Measurements from ENCODE around the gene FXYD7. TPM values are rescaled to one million over a fixed set of nuclear protein-coding genes. Genes with fewer than 3 reads are reported as not detected.

Gene FXYD7
- polyA plus RNA-seq, 1 donor from 2014 or later, result 35.7 TPM

DNA sequence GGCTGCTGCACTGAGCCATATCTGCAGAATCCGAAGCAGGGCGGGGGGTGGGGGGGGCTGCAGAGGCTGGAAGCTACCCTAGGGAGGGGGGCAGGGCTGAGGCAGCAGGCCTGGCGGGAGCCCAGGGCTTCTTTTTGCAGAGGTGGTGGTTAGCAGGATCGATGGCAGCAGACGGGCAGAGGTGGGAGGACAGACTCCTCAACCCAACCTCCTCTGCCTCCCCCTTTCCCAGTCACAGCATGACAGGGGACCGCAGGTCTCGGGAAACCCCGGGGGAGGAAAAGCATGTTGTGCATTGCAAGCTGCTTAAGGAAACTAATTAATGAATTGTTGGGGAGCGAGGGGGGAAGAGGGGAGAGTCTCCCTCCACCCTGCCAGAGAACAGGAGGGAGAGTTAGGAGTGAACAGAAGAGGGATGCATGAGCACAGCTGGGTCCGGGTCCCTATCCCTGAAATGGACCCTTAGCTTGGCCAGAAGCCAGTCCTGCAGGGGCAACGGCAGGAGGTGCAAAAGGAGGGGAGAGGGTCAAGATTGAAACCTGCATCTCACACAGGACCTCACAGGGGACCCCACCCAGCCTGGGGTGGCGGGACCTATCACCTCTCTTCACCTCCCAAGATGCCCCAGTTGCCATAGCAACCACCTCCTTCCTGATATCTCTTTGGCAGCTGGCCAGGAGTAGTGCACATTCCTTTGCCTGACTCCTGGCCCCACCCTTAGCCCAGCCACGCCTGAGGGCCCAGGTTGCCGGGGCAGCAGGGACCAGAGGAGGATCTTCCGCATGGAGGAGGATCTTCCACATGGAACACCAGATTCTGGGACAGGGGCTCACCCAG lies 1.8 kb downstream of the FXYD7 start:
- peak overlapping the region; percentile 93 for H3K4me3 ChIP-seq (ENCODE audit: low read length)

DNA sequence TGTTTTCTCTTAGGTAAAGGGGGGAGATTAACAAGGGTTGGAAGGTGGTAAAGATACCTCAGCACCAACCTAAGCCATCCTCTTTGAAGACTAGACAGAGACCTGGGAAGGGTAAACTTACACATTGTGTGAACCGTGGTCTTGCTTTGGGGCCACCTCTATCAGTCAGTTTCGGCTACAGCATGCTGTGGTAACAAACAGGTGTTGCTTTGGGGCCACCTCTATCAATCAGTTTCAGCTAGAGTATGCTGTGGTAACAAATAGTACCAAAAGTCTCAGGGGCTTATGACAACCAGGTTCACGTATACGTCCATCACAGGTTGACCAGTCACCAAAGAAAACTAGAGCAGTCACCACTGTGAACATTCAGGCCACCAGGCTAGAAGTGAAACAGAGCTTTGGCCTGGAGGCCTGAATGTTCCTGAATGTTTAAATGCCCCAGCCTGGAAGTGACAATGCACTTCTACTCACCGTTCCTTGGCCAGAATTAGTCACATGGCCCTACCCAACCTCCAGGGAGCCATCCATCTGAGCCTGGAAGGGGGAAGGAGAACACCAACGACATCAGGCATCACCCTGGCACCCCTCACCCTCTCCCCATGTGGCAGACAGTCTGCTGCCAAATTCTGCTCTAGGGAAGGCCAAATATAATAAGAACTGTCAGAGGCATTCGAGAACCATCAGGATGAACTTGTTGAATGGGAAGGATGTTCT lies 3.8 kb downstream of the FXYD7 start:
- Histone ChIP-seq H3K4me3 (ENCODE audit: low read length) (no peak overlapping the region), H3K4me2 (ENCODE audit: low read length) (no peak overlapping the region), H4K20me1 (ENCODE audit: insufficient read depth) (no peaks in the 10 kb centered on the region), H2AFZ (ENCODE audit: low read depth, low read length) (no peak overlapping the region), H3K9ac (ENCODE audit: low read length) (no peak overlapping the region), H3K79me2 (replicated peaks; ENCODE audit: insufficient read depth, low read length) (no peaks in the 10 kb centered on the region), H3F3A (ENCODE audit: insufficient read depth, low read length, poor library complexity, severe bottlenecking) (peaks cover 2% of the 10 kb centered on the region), H3K27me3 (ENCODE audit: insufficient read depth, low read depth, low read length) (peaks cover 8% of the 10 kb centered on the region), H3K9me3 (ENCODE audit: low read length) (no peaks in the 10 kb centered on the region), H3K9me2 (ENCODE audit: insufficient read depth, low read length) (no peaks in the 10 kb centered on the region), H3K27ac (ENCODE audit: low read length) (no peak overlapping the region), H3K36me3 (ENCODE audit: insufficient read depth, low read length) (no peaks in the 10 kb centered on the region)
- TF ChIP-seq RAD21 (conservative IDR thresholded peaks at IDR 0.05), result no peak
- no peak for TF ChIP-seq TAF1 (IDR thresholded peaks at IDR 0.05; ENCODE audit: low read depth)
- no peak for TF ChIP-seq SMC3 (conservative IDR thresholded peaks at IDR 0.05; ENCODE audit: poor library complexity)
- no peak for TF ChIP-seq MXI1 (conservative IDR thresholded peaks at IDR 0.05; ENCODE audit: poor library complexity, severe bottlenecking)
- TF ChIP-seq EZH2 (IDR thresholded peaks at IDR 0.05; ENCODE audit: borderline replicate concordance, insufficient read depth, low read length, poor library complexity, severe bottlenecking), result no peak
- no peak for TF ChIP-seq EP300 (conservative IDR thresholded peaks at IDR 0.05; ENCODE audit: poor library complexity, severe bottlenecking)
- TF ChIP-seq POLR2AphosphoS5 (IDR thresholded peaks at IDR 0.05), result no peak
- TF ChIP-seq, protein P1, sequence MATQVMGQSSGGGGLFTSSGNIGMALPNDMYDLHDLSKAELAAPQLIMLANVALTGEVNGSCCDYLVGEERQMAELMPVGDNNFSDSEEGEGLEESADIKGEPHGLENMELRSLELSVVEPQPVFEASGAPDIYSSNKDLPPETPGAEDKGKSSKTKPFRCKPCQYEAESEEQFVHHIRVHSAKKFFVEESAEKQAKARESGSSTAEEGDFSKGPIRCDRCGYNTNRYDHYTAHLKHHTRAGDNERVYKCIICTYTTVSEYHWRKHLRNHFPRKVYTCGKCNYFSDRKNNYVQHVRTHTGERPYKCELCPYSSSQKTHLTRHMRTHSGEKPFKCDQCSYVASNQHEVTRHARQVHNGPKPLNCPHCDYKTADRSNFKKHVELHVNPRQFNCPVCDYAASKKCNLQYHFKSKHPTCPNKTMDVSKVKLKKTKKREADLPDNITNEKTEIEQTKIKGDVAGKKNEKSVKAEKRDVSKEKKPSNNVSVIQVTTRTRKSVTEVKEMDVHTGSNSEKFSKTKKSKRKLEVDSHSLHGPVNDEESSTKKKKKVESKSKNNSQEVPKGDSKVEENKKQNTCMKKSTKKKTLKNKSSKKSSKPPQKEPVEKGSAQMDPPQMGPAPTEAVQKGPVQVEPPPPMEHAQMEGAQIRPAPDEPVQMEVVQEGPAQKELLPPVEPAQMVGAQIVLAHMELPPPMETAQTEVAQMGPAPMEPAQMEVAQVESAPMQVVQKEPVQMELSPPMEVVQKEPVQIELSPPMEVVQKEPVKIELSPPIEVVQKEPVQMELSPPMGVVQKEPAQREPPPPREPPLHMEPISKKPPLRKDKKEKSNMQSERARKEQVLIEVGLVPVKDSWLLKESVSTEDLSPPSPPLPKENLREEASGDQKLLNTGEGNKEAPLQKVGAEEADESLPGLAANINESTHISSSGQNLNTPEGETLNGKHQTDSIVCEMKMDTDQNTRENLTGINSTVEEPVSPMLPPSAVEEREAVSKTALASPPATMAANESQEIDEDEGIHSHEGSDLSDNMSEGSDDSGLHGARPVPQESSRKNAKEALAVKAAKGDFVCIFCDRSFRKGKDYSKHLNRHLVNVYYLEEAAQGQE (IDR thresholded peaks at IDR 0.05; ENCODE audit: borderline replicate concordance), result no peak
- TF ChIP-seq, protein P2, sequence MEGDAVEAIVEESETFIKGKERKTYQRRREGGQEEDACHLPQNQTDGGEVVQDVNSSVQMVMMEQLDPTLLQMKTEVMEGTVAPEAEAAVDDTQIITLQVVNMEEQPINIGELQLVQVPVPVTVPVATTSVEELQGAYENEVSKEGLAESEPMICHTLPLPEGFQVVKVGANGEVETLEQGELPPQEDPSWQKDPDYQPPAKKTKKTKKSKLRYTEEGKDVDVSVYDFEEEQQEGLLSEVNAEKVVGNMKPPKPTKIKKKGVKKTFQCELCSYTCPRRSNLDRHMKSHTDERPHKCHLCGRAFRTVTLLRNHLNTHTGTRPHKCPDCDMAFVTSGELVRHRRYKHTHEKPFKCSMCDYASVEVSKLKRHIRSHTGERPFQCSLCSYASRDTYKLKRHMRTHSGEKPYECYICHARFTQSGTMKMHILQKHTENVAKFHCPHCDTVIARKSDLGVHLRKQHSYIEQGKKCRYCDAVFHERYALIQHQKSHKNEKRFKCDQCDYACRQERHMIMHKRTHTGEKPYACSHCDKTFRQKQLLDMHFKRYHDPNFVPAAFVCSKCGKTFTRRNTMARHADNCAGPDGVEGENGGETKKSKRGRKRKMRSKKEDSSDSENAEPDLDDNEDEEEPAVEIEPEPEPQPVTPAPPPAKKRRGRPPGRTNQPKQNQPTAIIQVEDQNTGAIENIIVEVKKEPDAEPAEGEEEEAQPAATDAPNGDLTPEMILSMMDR (IDR thresholded peaks at IDR 0.05; ENCODE audit: poor library complexity, severe bottlenecking), result no peak

More for the DNA sequence above, 1.8 kb downstream of the FXYD7 start:
- Histone ChIP-seq H3K27ac (ENCODE audit: low read length) (peak overlapping the region; percentile 68), H3K36me3 (ENCODE audit: insufficient read depth, low read length) (no peaks in the 10 kb centered on the region), H3F3A (ENCODE audit: insufficient read depth, low read length, poor library complexity, severe bottlenecking) (peaks cover 6% of the 10 kb centered on the region), H2AFZ (ENCODE audit: low read depth, low read length) (no peak overlapping the region), H3K4me2 (ENCODE audit: low read length) (peak overlapping the region; percentile 82), H3K79me2 (replicated peaks; ENCODE audit: insufficient read depth, low read length) (no peaks in the 10 kb centered on the region), H3K9me2 (ENCODE audit: insufficient read depth, low read length) (no peaks in the 10 kb centered on the region), H4K20me1 (ENCODE audit: insufficient read depth) (no peaks in the 10 kb centered on the region), H3K9me3 (ENCODE audit: low read length) (no peaks in the 10 kb centered on the region), H3K27me3 (ENCODE audit: insufficient read depth, low read depth, low read length) (peaks cover 18% of the 10 kb centered on the region), H3K9ac (ENCODE audit: low read length) (peak overlapping the region; percentile 81)
- TF ChIP-seq EZH2 (IDR thresholded peaks at IDR 0.05; ENCODE audit: borderline replicate concordance, insufficient read depth, low read length, poor library complexity, severe bottlenecking), result no peak
- TF ChIP-seq EP300 (conservative IDR thresholded peaks at IDR 0.05; ENCODE audit: poor library complexity, severe bottlenecking), result no peak
- TF ChIP-seq, protein P1 (IDR thresholded peaks at IDR 0.05; ENCODE audit: borderline replicate concordance), result no peak
- TF ChIP-seq SMC3 (conservative IDR thresholded peaks at IDR 0.05; ENCODE audit: poor library complexity), result no peak
- TF ChIP-seq RAD21 (conservative IDR thresholded peaks at IDR 0.05), result no peak

Data from neural cell (in vitro differentiated cells).